B cell (primary cell): Measurements from ENCODE around the gene HEPACAM2.

Source experiments
- CTCF ChIP-seq: fragments of 200-600 bp; IDR thresholded peaks from one replicate; pipeline ENCODE4 v1.8.0; 2022; ENCODE audit warnings: antibody characterized with exemption, mild to moderate bottlenecking
- EZH2 ChIP-seq: IDR thresholded peaks from 2 replicates; pipeline ENCODE4 v1.6.1; 2012; ENCODE audit warnings: borderline replicate concordance, low read depth, mild to moderate bottlenecking, moderate library complexity, low read length; ENCODE audit not compliant: insufficient read depth, poor library complexity, severe bottlenecking

GRCh38 chr7:93239824-93240223, 13.6 kb upstream of the HEPACAM2 start:
- TF ChIP-seq CTCF (no peak), EZH2 (no peak)
